ENCODE measurements around the gene SFMBT2.
"Not testable (repeated sequence)": the region's sequence is repeated elsewhere in the genome, so short reads cannot be mapped to it uniquely, and the experiment has no call there.

Gene SFMBT2

DNA sequence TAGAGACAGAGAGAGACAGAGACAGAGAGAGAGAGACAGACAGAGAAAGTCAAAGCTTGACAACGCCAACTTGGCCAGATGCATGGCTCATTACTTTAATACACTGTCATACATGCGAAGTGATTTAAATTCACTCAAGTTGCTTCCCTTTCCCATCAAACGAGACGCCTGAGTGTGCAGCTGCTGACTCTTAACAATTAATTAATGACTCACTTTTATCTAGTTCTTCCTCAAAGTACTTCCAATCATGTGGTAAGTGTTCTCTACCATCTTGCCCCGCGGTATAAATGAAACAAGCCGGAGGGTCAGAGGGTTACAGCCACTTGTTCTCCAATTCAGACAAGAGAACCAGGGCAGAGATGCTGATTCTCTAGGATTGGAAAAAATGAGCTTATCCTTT lies 90.8 kb downstream of the SFMBT2 start:
- peak; percentile 7 for DNase-seq (ENCODE audit: low spot score)

DNA sequence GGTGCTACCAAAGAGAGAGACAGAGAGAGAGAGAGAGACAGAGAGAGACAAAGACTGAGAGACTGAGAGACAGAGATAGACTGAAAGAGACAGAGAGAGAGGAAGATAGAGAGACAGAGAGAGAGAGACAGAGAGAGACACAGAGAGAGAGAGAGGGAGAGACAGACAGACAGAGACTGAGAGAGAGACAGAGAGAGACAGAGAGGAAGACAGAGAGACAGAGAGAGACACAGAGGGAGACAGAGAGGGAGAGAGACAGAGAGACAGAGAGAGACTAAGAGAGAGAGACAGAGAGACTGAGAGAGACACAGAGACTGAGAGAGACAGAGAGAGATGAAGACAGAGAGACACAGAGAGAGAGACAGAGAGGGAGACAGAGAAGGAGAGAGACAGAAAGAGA lies 91.2 kb downstream of the SFMBT2 start:
- DNase-seq (ENCODE audit: low spot score): no peak

DNA sequence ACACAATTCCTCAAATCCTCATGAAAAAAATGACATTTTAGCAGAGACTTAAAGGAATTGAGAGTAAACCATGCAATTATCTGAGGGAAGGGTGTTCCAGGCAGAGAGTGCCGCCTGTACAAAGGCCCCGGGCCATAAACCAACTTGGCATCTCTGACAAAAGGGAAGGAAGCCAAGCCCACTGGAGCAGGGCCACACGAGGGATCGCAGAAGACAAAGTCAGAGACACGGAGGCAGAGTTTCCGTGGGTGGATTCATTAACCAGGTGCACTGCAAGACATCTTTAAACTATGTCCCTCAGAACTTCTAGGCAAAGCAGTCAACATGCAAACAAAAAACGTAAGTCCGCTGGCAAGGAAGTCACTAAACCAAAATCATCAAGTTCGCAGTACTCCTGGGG lies 92.0 kb downstream of the SFMBT2 start:
- DNase-seq (ENCODE audit: low spot score): no peak

DNA sequence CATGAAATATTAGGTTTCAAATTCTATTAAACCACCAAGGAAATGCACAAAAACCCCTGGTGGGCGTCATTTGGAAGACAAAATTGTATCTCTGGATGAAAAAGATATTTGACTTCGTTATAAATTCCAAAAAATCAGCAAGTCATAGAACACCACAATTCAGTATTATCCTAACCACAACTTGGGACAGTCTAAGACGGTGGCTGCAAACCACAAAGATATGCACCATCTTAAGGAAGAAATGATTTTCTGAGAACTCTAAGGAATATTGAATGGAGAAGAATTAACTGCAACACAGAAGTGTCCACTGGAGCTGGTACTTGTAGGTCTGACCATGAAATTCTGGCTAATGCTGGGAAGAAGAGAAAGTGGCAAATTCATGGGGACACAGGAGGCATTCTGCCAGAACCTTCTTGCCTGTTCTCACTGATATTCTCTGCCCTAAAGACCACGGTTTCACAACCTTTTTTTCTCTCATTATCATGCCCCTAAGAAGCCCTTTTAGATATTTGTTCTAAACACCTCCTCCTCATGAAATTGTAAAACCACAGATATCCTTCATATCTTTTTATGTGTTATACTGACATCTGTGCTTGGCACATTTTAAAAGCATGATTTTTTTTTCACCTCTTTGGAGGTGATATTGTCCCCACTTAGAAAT lies 92.9 kb downstream of the SFMBT2 start:
- no peak for DNase-seq (ENCODE audit: low spot score)

DNA sequence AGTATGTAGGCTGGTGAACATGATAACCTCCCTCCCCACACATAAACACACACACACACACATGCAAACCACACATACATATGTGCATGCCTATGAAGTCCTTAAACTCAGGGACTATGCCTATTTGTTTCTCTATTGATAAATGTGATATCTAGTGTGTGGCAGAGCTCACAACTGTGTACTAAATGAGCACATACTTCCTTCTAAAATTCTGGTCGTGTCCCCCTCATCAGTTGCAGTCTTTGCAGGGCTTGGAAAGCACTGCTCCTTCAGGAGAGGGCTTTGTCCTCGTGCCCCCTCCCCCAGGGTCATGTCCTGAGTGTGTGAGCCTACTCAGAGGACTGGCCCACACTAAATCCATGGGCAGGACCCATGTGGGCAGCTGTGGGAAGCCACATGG lies 94.0 kb downstream of the SFMBT2 start:
- DNase-seq (ENCODE audit: low spot score): no peak

DNA sequence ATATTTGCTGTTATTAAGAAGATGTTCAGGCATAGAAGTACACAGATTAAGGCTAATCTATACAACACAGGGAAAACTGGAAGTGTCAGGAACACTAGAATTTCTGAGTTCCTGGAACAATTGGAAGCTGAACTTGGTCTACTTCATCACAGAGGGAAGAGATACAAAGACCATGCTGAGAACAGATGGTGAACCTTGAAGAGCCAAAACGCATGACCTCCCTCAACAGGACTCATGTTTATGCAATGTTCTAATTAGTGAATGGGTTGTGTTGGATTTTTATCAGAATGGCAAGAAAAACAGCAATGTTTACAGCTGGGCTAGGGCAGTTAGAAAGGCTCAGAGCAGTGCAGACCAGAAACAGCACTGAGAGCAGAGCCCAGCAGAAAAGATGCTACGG lies 94.9 kb downstream of the SFMBT2 start:
- DNase-seq (ENCODE audit: low spot score): no peak

DNA sequence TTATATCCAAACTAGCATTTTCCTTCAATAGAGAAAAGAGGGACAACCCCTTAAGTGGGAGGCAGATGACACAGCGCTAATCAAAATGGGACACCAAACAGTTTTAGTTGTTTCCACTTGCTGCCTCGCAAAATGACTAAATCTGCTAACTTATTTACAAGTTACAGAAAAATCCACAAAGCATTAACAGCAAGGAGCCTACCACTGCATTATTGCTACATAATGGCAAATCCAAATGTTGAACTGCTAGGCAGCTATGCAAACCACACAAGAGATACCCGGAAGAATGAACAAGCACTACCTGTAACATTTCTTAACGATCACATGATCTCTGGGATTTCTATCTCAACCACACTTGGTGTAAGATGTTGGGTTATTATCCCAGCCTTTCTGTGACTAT lies 96.7 kb downstream of the SFMBT2 start:
- DNase-seq (ENCODE audit: low spot score): no peak

DNA sequence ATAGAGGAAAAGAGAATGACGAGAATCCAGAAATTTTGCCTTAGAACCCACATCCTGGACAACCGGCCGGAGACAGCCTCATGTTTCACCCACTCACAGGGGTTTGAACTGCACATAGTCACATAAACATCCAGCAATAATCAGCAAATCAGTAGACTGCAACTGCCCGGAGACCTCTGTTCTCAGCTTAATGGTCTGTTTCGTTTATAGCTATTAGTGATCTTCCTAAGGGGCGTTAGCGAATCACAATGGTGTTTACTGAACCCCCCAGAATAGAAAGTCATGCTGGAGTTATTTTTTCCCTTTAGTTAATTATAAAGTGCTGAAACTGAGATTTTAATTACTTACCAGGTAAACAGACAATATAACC lies 98.4 kb downstream of the SFMBT2 start:
- no peak for DNase-seq (ENCODE audit: low spot score)

DNA sequence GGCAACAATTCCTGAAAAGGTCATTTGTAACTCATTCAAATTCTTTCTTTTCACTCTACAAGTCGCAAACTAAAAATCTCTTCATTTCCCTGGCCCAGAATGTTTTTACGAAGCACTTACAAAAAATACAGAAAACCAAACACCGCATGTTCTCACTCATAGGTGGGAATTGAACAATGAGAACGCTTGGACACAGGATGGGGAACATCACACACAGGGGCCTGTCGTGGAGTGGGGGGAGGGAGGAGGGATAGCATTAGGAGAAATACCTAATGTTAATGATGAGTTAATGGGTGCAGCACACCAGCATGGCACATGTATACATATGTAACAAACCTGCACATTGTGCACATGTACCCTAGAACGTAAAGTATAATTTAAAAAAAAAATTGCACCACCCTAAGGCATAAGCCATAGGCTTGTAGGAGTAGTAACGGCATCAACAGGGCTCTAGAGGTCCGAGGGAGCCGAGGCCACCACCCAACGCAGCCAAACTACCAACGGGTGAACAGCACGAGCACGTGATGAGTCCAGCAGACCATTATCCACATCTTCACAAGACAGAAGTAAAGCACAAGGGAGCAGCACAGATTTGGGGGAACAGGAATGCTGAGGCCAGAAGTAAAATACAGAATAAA lies 98.9 kb downstream of the SFMBT2 start:
- not testable (repeated sequence) for DNase-seq (ENCODE audit: low spot score)

DNA sequence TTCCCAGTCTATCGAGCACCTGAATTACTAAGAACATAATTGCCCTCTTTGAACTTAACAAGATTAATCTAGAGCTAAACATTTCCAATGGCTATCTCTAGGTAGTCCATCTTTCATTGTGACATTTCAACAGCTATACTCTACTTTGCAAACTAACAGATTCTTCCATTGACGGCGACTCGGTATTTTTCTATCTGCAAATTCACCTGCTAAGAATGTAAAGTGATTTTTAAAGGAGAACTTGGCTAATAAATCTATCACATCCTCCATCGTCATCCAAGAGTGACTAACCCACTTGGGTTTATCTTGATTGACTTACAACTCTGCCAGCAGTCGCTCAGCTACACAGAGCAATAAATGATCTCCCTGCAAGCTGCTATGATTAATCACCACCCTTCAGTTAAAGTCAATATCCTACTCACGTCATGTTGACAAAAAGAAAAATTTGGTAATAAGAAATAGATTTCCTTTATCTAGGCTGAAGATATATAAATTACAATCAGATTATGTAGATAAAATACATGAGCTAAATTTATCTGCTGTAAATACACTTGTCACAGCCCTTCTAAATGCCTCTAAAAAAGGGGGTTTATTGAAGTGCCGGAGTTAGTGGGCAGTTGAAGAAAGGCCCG lies 99.5 kb downstream of the SFMBT2 start:
- DNase-seq (ENCODE audit: low spot score): no peak

DNA sequence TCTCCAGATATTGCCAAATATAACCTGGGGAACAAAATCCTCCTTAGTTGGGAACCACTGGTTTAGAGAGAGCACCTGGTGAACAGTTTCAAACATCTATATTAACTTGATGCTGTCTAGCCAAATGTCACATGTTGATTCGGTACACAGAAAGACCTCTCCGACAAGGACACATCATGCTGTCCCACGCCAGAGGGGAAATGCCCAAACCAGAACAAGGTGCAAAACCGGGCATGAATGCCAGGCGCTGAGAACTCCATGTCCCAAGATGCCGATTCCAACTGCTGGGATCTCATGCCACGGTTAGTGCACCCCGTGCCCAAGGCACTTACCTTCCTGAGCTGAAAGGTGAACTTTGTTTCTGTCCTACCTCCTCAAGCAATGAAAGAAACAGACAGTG lies 100.8 kb downstream of the SFMBT2 start:
- DNase-seq (ENCODE audit: low spot score): no peak

DNA sequence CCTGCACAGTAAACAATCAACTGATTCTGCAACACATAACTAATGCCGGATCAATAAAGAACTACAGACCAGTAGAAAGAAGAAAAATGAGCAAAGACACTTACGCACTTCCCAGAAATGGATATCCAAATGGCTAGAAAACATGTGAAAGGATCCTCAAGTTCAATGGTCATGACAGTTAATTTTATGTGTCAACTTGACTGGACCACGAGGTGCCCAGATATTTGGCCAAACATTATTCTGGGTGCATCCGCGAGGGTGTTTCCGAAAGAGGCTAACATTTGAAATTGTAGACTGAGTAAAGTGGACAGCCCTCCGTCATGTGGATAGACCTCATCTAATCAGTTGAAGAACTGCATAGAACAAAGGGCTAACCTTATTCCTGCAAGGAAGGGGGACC lies 102.0 kb downstream of the SFMBT2 start:
- DNase-seq (ENCODE audit: low spot score): no peak

DNA sequence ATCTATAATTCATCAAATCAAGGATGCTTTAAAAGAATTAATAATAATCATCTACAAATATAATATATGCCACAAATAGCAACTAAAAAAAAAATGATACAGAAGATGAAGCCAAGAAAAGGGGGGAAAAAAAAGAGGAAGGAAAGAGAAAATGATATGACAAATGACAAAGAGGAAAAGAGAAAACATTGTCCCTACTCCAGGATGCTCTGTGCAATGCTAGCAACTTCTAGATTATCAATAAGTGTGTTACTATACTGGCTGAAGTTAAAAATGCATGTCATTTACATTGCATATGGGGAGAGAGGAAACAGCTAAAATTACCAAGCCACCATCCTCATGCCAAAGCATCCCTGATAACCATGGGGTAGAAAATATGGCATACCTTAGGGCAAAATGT lies 104.2 kb downstream of the SFMBT2 start:
- DNase-seq (ENCODE audit: low spot score): no peak

DNA sequence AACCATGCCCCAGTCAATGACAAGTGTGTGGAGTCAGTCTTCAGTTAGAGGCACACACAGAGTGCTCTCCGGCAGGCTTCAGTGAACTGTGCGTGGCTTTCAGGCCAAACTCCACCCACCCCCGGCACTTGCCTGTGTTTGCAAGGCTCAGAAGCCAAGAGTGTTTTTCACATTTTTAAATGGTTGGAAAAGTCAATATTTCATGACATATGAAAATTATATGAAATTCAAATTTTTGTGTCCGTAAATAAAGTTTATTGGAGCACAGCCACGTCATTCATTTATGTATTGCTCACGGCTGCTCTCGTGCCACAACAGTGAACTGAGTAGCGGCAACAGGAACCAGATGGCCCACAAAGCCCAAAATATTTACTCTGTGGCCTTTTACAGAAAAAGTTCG lies 104.7 kb downstream of the SFMBT2 start:
- DNase-seq (ENCODE audit: low spot score): no peak

DNA sequence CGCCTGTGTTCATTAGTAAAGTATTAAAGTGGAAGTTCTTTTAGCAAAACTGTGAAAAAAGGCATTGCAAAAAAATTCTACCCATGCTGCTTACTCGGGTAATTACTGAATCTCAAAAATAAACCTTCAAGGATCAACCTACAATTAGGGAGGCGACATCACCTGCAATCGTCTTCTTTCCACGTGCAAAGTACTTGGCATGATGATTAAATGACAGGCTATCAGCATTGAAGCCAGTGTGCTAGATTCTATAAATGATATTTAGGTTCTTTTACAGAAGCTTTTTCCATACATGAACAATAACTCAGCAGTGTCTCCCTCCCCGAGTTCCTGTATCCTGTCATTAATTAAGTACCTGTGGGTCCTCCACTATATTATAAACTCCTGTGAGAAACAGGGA lies 105.8 kb downstream of the SFMBT2 start:
- no peak for DNase-seq (ENCODE audit: low spot score)

DNA sequence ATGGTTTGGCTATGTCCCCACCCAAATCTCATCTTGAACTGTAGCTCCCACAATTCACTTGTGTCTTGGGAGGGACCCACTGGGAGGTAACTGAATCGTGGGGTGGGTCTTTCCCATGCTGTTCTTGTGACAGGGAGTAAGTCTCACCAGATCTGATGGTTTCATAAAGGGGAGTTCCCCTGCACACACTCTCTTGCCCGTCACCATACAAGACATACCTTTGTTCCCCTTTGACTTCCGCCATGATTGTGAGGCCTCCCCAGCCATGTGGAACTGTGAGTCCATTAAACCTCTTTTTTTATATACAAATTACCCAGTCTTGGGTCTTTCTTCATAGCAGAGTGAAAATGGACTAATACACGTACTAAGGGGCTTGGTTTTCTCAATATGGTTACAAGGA lies 106.7 kb downstream of the SFMBT2 start:
- no peak for DNase-seq (ENCODE audit: low spot score)

DNA sequence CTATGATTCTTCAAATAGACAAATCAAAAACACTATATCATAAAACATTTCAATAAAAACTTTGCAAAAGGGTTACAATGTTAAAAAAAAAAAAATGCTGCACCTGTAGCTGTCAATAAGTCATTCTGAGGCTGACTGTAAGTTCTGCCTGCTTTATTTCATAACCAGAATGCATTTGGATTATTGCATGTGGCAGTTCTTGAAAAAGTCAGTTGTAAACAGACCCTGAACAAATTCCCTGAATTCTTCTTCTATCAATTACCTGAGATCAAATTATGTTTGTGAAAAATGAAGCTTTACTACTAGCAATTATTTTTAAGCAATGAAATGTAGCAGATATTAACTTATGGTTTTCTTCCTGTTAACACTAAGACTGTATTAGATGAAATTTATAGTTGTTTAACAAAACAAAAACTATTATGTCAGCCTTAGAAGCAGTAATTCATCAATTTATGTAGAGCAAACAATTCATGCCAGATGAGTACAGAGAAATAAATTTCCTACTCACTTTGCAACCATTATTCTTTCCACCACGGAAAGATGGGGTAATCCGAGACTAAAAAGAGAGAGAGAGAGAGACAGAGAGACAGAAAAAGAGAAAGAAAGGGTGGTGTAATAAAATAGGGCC lies 107.8 kb downstream of the SFMBT2 start:
- DNase-seq (ENCODE audit: low spot score): no peak

DNA sequence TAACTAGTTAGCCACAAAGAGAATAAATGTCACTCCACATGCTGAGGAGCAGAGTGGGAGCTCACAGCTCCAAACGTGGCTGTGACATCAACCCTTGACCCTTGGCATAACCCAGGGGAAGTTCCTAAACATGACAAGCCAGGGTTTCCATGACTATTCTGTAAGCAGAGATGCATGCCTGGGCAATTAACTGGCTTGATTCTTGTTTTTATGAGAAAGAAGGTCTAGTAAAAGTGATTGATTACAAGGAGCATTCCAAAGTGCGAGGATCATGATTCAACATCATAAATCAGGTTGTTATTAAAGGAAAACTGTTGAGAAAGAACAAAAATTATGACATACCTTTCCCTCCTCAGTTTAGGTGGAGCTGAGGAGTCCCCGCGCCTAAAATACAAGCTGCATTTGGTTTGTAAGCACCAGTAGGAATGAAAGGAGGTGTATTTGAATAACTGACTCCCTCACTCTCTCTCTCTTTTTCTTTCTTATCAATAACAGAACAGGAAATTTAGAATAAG lies 108.4 kb downstream of the SFMBT2 start:
- DNase-seq (ENCODE audit: low spot score): no peak

DNA sequence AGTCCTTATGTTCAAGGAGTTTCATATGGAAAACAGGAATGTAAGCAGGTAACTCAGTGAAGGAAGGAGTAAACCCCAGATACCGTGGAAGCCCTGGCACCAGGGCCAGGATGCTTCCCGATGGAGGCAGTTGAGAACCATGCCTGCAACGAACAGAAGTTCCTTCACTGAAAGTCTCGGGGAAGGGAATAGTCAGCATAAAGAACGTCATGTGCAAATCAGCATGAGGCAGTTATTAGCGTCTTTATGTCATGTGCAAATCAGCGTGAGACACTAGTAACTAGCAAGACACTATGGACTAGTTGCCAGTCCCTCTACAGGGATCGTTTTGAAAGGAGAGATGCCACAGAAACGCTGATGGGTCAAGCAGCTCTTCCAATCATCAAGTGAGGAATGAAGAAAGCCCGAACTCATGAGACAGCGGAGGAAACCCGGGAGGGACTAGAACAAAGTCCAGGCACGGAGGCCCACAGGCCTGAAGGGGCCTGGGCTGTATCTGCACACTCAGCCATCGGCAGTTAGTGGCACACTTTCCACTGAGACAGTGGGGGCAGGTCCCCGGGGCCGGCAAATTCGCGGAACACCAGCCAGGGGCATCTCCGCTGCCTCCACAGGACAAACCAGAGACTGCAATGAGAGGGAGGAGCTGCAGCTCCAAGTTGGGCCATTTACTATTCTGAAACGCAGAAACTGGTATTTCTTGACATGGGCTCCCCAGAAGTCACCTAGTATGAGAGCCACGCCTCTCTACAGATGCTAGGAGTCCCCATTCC lies 109.6 kb downstream of the SFMBT2 start:
- DNase-seq (ENCODE audit: low spot score): no peak

DNA sequence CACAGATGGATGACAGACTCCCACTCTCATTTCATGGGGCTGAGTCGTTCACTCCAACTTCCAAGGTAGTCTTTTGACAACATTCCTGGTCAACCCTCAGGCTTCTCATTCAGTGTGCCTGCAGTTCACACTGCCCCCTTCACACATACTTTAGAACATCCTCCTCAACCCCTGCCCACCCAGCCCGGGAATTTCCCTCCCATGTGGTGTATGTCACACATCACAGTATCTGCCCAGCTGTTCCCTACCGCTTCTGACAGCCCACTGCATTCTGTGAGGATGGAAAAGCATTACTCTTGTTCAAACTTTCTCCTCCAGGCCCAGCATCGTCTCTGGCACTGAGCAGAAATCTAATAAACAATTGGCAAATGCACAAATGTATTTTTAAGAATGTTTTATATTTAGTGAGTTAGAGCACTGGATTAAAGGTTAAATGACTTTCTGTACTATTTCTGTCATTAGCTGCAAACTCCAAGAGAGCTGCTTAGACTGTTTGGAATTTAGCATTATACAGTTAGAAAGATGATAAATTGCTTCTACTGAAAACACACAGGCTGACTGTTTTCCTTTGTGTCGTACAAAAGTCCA lies 110.4 kb downstream of the SFMBT2 start:
- DNase-seq (ENCODE audit: low spot score): no peak

DNA sequence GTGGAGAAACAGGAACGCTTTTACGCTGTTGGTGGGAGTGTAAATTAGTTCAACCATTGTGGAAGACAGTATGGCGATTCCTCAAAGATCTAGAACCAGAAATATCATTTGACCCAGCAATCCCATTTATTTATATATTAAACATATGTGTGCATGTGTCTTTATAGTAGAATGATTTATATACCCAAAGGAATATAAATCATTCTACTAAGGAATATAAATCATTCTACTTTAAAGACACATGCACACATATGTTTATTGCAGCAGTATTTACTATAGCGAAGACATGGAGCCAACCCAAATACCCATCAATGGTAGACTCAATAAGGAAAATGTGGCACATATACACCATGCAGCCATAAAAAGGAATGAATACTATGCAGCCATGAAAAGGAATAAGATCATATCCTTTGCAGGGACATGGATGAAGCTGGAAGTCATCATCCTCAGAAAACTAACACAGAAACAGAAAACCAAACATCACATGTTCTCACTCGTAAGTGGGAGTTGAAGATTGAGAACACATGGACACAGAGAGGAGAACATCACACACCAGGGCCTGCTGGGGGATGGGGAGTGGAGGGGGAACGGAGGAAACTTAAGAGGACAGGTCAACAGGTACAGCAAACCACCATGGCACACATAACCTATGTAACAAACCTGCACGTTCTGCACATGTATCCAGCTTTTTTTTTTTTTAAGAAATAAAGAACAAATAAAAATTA lies 111.1 kb downstream of the SFMBT2 start:
- DNase-seq (ENCODE audit: low spot score): not testable (repeated sequence)

Data from CD4-positive, alpha-beta T cell treated with Interleukin-15 for 4 hours (primary cell).